ENCODE measurements around the gene NRP1.

GRCh38 chr10:33336582-33337325 lies 2.3 kb upstream of the NRP1 start:
- TF ChIP-seq POLR2A (IDR thresholded peaks at IDR 0.05) (no peak), CTCF (IDR thresholded peaks at IDR 0.05) (no peak)
